Measurements from ENCODE around the gene PDIK1L. TPM values are rescaled to one million over a fixed set of nuclear protein-coding genes. Genes with fewer than 3 reads are reported as not detected.

PDIK1L gene
- total and polyA plus RNA-seq, 2 of the 8 experiments (the other 6 are each of a cell fraction or from before 2014, with no cell fraction given) = 0.95 to 4.5 TPM

- TF ChIP-seq RXRA (IDR thresholded peaks at IDR 0.05; ENCODE audit: insufficient read depth, low read depth, low read length) (no peak), SRF (IDR thresholded peaks at IDR 0.05; ENCODE audit: low read depth, low read length) (no peak), RAD21 (IDR thresholded peaks at IDR 0.05 in 1 of 2, conservative IDR thresholded peaks at IDR 0.05 in 1 of 2; ENCODE audit: low read depth in 2 of 2, low read length in 2 of 2) (no peak), HDAC2 (IDR thresholded peaks at IDR 0.05; ENCODE audit: borderline replicate concordance in 1 of 2, low read depth in 2 of 2, low read length in 2 of 2) (no peak), RFX5 (IDR thresholded peaks at IDR 0.05; ENCODE audit: borderline replicate concordance, low read depth, low read length) (no peak), NANOG (IDR thresholded peaks at IDR 0.05; ENCODE audit: insufficient read depth, low read depth, low read length, poor library complexity, severe bottlenecking) (no peak), KDM1A (IDR thresholded peaks at IDR 0.05; ENCODE audit: borderline replicate concordance, low read length) (no peak), TAF7 (optimal IDR thresholded peaks at IDR 0.05; ENCODE audit: borderline replicate concordance, low read depth, low read length) (no peak), KDM5A (IDR thresholded peaks at IDR 0.05; ENCODE audit: low read length) (no peak)
Observed at GRCh38 chr1:26089125-26089524, 22.5 kb upstream of the PDIK1L start (continued).
